ENCODE measurements around the gene KYAT1.

GRCh38 chr9:128928624-128929023 is 46.9 kb upstream of the KYAT1 start:
- TF ChIP-seq CTCF (IDR thresholded peaks at IDR 0.05; ENCODE audit: low read length) (no peak), EZH2 (IDR thresholded peaks at IDR 0.05; ENCODE audit: borderline replicate concordance, low read length) (no peak)
